ENCODE results near the gene GGA2.
"Not testable (repeated sequence)": the region's sequence is repeated elsewhere in the genome, so short reads cannot be mapped to it uniquely, and the experiment has no call there.

GGA2 gene

DNA sequence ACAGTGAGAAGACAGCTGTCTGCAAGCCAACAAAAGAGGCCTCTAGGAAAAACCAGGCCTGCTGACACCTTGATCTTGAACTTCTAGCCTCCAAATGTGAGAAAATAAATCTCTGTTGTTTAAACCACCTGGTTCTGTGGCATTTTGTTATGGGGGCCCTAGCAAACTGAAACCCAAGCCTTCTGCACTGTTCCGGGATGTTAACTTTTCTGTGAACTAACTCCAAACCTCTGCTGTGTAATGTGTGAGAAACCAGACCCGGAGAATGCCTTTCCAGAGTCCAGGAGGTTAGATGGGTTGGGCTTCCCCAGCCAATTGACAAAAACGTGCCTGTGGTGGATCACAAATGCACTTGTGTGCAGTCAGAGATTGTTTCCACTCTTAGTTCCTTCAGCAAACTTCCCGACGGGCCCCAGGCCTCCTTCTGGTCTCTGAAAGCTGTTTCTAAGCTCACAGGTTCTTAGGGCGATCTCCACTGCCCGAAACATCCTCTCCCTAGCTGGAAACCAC lies 13.6 kb upstream of the GGA2 start:
- no peak for DNase-seq

DNA sequence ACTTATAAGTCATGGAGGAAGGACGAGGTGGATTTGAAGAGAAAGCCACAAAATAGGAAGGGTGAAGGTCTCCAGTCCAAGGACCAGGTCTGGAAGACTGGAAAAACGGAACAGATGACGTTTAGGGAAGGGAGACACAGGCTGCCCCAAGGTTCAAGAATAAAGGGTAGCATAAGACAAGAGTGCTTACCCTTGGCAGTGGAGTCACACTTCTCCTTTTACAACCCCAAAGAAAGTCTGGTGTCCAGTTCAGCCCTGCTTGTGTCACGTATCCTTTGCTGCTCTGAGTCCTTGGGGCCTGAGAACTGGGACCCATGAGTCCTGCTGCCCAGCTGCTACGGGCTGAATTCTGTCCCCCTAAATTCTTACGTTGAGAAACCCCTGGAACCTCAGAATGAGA lies 13.0 kb upstream of the GGA2 start:
- no peak for DNase-seq

DNA sequence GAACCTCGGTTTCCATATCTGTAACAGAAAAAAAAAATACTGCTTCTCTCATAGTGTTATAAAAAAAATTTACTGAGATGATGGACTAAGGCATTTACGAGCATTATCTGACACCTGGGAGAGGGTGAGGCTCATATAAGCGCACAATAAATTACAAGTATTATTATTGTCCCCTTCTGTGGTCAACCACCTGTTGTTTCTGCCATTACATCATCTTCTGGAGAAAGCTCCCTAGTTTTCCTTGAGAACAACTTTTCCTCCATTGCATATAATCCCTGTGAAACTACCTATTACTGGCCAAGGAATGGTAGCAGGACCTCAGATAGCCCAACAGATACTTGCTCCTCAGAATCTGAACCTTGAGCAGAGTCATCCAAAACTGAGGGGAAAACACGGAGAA lies 11.7 kb upstream of the GGA2 start:
- DNase-seq = no peak

DNA sequence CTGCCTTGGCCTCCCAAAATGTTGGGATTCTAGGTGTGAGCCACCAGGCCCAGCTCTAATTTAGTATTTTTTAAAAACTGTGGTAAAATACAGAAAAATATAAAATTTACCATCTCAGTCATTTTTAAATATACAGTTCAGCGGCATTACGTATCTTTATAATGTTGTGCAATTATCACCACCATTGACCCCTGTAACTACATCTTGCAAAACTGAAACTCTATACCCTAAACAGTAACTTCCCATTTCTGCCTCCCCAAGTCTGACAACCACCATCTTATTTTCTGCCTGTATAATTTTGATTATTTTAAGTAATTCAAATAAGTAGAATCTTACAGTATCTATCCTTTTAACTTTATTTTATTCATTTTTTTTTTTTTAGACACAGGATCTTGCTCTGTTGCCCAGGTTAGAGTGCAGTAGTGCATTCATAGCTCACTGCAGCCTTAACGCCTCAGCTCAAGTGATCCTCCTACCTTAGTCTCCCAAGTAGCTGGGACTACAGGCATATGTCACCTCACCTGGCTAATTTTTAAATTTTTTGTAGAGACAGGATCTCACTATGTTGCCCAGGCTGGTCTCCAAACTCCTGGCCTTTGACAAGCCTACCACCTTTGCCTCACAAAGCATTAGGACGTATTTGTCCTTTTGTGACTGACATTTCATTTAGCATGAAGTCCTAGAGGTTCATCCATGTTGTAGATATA lies 10.9 kb upstream of the GGA2 start:
- no peak for DNase-seq

DNA sequence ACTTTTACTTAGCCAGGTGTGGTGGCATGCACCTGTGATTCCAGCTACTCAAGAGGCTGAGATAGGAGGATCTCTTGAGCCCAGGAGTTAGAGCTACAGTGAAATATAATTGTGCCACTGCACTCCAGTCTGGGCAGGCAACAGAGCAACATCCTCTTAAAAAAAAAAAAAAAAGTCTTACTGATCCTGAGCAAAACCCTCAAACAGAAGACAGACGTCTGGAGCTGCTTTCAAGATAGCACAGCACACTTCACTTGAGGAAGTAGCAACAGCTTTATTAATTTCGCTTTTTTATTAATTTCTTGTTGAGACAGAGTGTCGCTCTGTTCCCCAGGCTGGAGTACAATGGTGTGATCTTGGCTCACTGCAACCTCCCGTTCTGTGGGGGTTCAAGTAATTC lies 10.2 kb upstream of the GGA2 start:
- no peak for DNase-seq

DNA sequence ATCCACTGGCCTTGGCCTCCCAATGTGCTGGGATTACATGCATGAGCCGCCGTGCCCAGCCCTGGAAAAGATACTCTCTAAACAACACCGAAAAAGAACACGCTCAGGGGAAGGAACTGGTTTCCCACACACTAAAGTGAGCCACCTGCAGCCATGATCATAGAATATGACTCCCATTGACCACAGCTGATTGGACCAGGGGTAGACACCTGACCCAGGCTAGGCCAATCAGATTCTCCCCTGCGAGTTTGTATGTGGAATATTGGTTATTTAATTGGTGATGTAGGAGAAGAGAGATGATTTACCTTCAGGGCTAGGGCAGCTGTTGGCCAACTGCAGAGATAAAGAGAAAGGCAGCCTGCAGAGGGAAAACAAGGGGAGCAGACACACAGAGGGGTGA lies 9.0 kb upstream of the GGA2 start:
- no peak for DNase-seq

DNA sequence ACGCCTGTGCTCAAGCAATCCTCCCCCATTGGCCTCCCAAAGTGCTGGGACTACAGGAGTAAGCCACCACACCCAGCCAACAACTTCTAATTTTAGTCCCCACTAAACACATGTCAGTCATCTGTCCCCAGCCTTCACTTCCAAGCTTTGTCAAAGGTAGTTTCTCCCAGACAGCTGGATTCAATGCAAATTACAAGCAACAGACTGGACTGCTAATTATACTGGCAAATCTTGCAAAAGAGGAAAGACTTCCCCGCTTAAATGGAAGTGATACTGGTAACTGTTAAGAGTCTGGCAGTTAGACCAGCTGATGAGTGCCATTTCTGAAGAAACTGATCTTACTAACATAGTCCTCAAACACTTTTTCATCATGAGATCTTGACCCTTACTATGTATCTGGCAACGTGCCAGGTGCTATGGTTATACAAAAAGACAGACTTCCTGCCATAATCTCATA lies 8.2 kb upstream of the GGA2 start:
- DNase-seq = no peak

DNA sequence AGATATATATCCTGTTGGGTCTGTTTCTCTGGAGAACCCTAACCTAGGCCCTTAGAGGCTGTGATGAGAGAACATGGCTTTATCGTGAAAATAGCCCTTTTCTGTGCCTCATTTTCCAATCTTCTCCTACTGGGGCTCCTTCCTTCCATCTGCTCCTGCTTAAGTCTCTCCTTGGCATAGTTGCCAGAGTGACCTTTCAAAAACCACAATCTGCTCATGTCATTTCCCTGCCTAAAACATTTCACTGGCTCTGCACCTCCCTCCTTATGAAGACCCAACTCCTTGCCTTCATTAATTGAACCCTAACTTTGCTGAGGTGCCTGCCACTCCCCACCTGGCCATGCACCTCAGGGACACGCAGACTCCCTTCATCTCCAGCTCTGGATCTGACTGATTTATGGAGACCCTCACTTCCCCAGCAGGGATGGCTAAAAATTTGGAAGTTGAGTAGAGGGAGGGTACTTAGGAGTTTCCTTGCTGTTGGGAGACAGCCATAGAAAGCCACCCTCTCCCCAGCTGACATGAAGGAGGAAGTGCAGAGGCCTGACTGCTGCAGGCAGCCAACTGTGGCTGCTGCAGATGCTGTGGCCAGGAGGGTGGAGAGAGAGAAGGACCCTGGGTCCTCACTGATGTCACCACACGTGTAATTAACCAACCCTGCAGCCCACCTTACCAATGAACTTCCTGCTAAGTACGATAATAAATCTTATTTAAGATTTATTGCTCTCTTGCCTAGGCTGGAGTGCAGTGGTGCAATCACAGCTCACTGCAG lies 6.3 kb upstream of the GGA2 start:
- no peak for DNase-seq

DNA sequence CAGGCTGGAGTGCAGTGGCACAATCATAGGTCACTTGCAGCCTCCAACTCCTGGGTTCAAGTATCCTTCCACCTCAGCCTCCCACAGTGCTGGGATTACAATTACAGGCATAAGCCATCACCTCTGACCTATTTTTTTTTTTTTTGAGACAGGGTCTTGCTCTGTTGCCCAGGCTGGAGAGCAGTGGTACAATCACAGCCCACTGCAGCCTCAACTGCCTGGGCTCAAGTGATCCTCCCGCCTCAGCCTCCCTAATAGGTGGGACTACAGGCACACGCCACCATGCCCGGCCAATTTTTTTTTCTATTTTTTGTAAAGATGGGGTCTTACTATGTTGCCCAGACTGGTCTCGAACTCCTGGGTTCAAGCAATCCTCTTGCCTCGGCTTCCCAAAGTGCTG lies 5.6 kb upstream of the GGA2 start:
- DNase-seq = no peak

DNA sequence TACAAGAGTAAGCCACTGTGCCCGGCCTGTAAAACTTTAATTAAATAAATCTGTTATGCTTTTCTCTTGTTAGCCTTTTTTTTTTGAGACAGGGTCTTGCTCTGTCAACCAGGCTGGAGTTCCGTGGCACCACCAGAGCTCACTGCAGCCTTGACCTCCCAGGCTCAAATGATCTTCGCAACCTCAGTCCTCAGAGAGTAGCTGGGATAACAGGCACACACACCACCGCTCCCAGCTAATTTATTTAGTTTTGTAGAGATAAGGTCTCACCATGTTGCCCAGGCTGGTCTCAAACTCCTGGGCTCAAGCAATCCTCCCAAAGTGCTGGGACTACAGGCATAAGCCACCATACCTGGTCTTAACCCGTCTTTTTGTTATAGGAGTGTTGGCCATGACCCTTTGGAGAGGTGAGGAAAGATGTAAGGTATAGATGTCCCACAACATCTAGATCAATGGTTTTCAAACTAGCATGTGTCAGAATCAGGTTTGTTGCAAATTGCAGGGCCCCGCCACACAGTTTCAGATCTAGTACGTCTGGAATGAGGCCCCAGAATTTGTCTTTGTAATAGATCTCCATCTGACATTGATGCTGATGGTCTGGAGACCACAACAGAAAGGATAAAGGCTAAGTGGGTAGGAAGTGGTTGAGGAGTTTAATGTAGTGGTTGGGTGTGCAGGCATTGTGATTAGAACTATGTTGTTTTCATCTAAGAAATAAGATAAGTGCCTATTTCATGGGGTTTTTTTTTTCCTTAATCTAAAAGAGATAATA lies 4.3 kb upstream of the GGA2 start:
- peak; percentile 38 to 52 for DNase-seq

DNA sequence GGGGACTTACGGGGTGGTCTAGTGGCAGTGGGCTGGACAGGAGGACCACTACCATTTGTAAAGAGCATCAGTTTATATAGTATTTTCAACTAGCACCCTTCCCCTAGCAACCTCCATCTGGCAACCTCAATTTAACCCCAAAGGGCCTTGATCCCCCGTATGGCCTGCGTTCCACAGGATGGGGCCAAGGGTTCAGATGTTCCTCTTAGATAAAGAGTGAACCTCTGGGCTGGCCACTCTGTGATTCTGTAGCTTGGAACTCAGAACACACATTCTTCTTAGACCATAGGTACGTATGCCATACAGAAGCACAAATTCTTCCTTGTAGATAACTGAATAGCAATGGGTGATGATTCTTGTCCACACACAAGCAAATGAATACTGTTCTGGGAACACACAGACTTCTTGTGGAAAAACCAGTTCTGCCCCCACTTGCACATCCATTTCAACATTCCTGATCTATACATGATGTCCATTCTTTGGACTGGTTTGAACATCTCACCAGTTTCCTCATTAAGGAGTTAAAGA lies 1.9 kb upstream of the GGA2 start:
- no peak for DNase-seq

DNA sequence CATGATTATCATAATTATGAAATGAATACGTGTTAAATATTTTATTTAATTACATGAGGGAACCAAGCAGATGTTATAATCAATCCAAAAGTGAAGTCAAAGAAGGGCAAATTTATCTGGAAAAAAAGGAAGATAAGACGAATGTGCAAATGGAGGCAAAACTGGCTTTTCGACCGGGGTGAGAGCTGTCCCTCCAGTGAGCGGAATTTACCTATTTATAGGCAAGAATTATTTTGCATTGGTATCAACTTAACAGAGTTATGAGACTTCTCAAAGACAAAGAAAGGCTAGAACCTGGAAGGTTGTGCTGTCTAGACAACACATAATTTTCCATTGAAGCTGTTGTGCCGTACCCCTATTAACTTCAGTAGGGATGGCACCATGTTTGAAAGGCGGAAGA lies 1.4 kb upstream of the GGA2 start:
- DNase-seq = no peak

DNA sequence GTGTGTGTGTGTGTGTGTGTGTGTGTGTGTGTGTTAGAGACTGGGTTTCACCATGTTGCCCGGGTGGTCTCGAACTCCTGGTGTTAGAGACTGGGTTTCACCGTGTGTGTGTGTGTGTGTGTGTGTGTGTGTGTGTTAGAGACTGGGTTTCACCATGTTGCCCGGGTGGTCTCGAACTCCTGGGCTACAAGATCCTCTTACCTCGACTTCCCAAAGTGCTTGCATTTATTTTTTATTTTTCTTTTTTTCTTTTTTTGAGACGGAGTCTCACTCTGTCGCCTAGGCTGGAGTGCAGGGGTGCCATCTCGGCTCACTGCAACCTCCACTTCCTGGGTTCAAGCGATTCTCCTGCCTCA lies 599 bp upstream of the GGA2 start:
- not testable (repeated sequence) for DNase-seq

DNA sequence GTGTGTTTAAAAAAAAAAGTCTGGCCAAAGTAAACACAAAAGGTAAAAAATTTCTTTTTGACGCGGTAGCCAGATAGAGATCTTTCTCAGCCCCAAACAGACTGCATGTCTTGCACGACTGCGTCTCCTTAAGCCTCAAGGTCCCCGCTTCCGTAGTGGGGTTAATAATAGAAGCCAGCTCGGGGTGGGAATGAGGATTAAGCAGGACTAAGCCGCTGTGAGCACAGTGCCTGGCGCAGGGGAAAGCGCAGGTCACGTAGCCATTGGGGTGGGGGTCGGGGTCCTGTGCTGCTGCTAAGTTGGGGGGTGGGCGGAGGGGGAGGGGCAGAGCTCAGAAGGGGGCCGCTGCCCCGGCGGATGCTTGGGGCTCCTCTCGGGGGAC lies 521 bp downstream of the GGA2 start:
- peak; percentile 47 to 52 for DNase-seq

DNA sequence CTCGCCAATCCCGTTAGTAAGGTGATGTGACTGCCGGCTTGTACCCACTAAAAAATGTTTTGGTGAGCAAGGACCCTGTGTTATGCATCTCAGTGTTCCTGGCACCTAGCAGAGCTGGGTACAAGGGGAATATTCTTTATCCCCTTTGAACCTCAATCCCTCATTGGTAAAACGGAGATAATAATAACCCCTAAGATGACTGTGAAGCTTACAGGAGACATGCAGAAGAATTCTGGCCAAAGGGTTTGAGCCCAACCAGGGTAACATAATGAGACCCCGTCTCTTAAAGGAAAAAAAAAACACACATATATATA lies 896 bp downstream of the GGA2 start:
- no peak for DNase-seq

DNA sequence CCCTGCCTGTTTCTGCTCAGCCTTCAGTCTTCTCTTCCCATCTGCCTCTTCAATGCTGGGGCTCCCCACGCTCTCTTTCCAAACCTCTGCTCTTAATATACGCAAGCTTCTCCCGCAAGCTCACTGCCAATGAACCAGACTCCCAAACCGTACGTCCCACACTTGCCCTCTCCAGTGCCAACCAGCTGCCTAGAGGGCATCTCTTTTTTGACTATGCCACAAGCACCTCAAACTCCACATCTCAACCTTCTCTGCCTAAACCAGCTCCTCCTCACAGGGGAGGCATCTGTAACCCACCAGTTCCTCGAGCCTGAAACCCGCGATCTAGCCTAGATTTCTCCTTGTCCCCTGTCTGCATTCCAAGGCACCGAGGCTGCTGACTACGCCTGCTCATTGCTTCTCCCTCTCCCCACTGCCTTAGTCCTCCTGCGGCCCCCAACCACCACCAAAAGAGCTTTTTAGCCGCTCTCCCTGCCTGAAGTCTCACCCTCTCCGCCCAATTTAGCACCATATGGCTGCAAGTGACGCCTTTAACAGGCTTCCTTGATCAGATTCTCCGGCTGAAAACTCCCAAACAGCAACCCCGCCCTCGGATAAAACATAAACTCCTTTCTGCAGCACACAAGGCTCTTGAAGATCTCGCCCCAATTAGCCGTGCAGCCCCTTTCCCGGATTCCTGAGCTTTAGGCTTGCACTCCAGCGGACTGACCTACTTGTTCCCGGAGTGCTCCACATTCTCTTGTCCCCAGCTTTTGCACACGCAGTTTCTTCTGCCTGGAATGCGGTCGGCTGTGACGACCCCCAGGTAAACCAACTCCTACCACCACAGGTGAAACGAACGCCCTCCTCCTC lies 1.5 kb downstream of the GGA2 start:
- DNase-seq = no peak

DNA sequence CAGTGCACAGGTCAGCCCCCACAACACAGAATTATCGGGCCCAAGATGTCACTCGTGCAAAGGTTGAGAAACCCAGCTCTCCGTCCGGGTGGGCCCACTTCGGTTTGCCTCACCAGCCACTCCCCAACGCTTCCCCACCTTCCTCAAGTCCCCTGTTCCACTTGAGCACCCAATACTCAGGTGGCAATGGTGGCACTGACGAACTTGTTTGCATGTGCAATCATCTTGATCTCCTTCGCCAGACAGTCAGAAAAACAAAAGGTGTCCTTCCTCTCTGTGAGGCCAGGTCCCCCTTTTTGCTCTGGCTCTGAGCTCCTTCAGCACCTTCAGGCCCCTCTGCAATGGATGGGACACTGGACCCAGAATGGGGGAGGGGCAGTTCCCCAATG lies 3.7 kb downstream of the GGA2 start:
- no peak for DNase-seq

DNA sequence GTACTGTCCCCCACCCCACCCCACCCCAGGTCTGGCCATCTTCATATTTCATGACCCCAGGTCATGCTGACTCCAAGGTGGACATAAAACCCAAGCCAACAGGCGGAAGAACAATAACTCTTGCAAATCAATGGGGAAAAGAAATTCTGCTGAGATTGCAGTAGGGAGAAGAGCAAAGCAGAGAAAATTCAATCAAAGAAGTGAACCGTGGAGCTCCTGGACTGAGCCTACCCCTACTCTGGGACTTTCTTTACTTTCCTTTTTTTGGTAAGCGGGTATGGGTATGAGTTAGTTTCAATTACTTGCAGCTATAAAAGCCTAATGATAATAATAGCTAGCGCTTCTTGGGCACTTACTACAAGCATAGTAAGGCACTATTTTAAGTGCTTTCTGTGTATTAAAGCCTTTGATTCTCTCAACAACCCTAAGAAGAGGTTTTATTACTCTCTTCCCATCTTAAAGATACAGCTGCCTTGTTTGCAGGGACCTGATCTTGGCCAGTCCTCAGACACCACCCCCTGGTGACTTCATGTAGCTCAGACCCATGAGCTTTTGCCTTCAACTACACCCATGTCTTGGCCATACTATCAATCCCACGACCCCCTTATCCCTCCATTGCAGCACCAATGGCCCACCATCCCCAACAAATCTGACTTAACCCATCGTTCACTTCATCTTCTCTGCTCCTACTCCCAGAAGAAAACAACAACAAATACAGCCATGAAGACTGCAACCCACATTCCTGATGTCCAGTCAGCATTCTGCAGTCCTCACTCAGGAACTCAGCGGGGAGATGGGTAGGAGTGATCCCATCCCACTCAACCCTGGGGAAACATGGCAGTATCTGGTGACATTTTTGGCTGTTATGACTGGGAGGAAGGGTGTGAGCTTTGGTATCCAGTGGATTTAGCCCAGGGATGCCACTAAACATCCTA lies 4.4 kb downstream of the GGA2 start:
- DNase-seq = no peak

DNA sequence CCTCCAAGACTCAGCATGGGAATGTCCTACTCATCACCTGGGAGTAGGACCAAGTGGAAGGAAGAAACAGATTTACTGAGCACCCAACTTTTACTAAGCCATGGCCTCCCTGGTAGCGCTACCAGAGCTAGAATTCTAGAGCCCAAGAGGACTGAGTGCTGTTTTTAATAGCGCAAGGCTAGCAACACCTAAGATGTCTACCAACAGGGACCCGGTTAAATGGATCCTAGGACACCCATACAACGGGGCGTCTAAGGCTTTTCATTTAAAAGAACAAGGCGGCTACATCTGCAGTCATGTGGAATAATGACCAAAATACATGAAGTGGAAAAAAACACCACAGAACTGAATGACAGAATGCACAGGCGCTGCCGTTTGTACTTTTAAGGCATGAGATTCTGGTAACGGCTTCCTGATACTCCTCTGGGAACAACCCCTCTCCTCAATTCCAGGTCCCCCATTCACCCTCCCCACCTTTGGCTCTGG lies 5.1 kb downstream of the GGA2 start:
- DNase-seq = no peak

DNA sequence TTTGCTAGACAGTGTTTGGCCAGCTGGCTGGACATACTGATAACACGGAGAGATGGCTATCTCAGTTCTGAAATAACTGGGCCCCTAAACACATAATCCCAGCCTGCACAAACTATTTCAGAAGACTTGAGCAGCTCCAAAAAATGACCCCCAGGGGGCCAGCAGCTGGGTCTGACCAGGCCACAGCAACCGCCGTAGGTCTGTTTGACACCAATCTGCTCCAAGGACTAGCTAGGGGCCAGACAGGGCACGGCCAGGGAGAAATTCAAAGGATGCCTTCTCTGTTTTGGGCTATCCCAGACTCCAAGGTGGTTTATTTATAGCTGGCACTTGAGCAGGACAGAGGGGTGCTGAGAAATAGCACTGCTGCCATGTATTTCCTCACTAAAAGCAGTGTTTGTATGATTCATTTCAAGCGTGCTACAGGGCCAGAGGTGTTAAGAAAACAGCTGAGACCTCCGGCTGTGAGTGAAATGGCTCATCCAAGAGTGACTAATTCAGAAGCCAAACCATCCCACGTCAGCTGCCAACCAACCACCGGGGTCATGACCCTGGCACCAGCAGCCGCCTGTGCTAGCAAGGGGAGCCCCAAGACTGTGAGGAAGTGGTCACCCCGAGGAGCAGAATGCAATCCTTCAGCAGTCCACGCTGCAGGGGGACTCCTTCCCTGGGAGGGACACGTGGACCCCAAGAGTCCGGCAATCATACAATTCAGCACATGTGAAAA lies 5.7 kb downstream of the GGA2 start:
- DNase-seq = peak; percentile 84 to 89

DNA sequence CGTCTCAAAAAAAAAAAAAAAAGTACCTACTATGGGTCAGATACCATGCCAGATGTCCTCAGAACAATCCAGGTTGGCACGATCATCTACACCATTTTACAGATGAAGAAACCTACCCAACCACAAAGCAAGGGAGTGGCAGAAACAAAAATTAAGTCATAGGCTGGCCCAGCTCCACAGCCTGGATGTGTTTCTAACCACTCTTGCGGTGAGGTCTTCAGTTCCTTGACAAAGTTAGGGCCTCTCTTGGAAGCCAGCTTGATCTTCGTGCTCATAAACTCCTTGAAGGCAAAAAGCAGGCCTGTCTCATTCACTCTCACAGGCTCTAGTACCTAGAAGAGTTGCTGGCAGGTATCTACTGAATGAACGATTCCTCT lies 6.2 kb downstream of the GGA2 start:
- DNase-seq = no peak

All from activated T-cell treated with anti-CD3 and anti-CD28 coated beads, Interleukin-2, amount 50 U/mL, for 48 hours (primary cell).